Measurements from ENCODE around the gene MICU1. TPM values are rescaled to one million over a fixed set of nuclear protein-coding genes. Genes with fewer than 3 reads are reported as not detected.

The MICU1 gene
- total and polyA plus RNA-seq, 7 donors: 29.4 to 53.5 (median 33.9) TPM

GRCh38 chr10:72426986-72427385, 198.9 kb downstream of the MICU1 start:
- DNase-seq: no peak
- intact Hi-C loops (cut with DNase I): no loop called here
- H3K4me3 ChIP-seq: no peak overlapping the region
- TF ChIP-seq POLR2AphosphoS5 (IDR thresholded peaks at IDR 0.05) (no peak), EP300 (IDR thresholded peaks at IDR 0.05) (no peak), CTCF (IDR thresholded peaks at IDR 0.05) (no peak), POLR2A (IDR thresholded peaks at IDR 0.05) (no peak)
- peaks cover 0 to 9% (median 0%) of the 10 kb centered on the region in 4 donors for H3K36me3 ChIP-seq
- no peaks in the 10 kb centered on the region for H3K4me1 ChIP-seq
- H3K27me3 ChIP-seq: no peaks in the 10 kb centered on the region
- WGBS, 2 donors: 82 to 90% methylated on average over 5 of the region's 5 CpGs
- no peaks in the 10 kb centered on the region for H3K9me3 ChIP-seq
- H3K27ac ChIP-seq: no peak overlapping the region

GRCh38 chr10:72425133-72425532, 200.7 kb downstream of the MICU1 start:
- WGBS, 2 donors: 34 to 74% methylated on average over 3 of the region's 3 CpGs
- Histone ChIP-seq H3K27me3 (no peaks in the 10 kb centered on the region), H3K36me3 (peaks cover 0 to 26% (median 0%) of the 10 kb centered on the region in 4 donors), H3K4me3 (no peak overlapping the region), H3K4me1 (no peaks in the 10 kb centered on the region), H3K27ac (no peak overlapping the region), H3K9me3 (no peaks in the 10 kb centered on the region)
- DNase-seq: no peak
- TF ChIP-seq POLR2A (IDR thresholded peaks at IDR 0.05): no peak
- no peak for TF ChIP-seq EP300 (IDR thresholded peaks at IDR 0.05)
- TF ChIP-seq CTCF (IDR thresholded peaks at IDR 0.05): no peak
- no peak for TF ChIP-seq POLR2AphosphoS5 (IDR thresholded peaks at IDR 0.05)
- intact Hi-C loops (cut with DNase I): no loop called here

- H3K4me1 ChIP-seq: no peaks in the 10 kb centered on the region
- 92 to 96% methylated on average over 1 of the region's 1 CpG for WGBS, 2 donors
- H3K36me3 ChIP-seq: peaks cover 0 to 29% (median 0%) of the 10 kb centered on the region in 4 donors
- no peak overlapping the region for H3K27ac ChIP-seq
- DNase-seq: no peak
- H3K9me3 ChIP-seq: no peaks in the 10 kb centered on the region
- H3K4me3 ChIP-seq: no peak overlapping the region
- H3K27me3 ChIP-seq: no peaks in the 10 kb centered on the region
- TF ChIP-seq POLR2AphosphoS5 (IDR thresholded peaks at IDR 0.05) (no peak), EP300 (IDR thresholded peaks at IDR 0.05) (no peak), CTCF (IDR thresholded peaks at IDR 0.05) (no peak), POLR2A (IDR thresholded peaks at IDR 0.05) (no peak)
- intact Hi-C loops (cut with DNase I): no loop called here
Measured at GRCh38 chr10:72424561-72424960, 201.3 kb downstream of the MICU1 start.

DNA sequence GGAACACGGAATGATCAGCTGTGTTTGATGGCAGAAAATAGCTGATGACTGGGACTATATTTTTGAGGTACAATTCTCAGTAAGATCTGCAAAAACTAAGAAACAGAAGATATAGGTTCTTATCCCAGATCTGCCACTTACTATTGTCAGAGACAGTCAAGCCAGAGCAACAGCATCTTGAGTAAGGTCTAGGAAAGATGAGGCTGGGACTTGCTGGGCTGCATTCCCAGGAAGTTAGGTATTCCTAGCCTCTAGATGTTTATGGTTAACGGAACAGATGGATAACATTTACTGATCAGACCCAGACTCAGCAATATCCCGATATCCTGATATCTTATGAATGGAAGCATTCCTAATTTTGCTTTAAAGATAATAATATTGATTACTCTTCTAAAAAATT, 202.5 kb downstream of the MICU1 start:
- Histone ChIP-seq H3K9me3 (no peaks in the 10 kb centered on the region), H3K36me3 (peaks cover 0 to 29% (median 0%) of the 10 kb centered on the region in 4 donors), H3K4me3 (no peak overlapping the region), H3K4me1 (no peaks in the 10 kb centered on the region), H3K27ac (no peak overlapping the region), H3K27me3 (no peaks in the 10 kb centered on the region)
- intact Hi-C loops (cut with DNase I): no loop called here
- TF ChIP-seq EP300 (IDR thresholded peaks at IDR 0.05) (no peak), POLR2A (IDR thresholded peaks at IDR 0.05) (no peak), CTCF (IDR thresholded peaks at IDR 0.05) (no peak), POLR2AphosphoS5 (IDR thresholded peaks at IDR 0.05) (no peak)
- no peak for DNase-seq
- 97% methylated on average over 3 of the region's 3 CpGs for WGBS, 2 donors

DNA sequence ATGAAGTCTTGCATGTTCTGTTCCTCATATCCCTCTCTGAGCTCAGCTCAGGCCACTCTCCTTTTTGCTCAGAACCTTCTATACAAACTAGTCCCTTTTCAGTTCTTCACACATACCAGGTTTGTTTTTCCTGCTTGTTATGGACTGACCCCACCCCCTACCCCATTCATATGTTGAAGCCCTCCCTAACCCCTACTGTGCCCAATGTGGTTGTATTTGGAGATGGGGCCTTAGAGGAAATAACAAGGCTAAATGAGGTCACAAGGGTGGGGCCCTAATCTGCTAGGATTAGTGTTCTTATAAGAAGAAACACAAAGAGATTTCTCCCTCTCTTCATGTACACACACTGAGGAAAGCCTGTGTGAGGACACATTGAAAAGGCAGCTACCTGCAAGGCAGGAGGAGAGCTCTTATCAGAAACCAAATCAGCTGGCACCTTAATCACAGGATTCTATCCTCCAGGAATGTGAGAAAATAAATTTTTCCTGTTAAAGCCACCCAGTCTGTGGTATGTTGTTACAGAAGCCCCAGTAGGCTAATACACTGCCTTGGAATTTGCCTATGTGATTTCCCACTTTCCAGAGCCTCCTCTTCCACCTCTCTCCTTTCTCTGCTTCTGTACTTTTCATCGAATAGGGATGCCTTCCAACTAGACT, 203.9 kb downstream of the MICU1 start:
- Histone ChIP-seq H3K27me3 (no peaks in the 10 kb centered on the region), H3K9me3 (no peaks in the 10 kb centered on the region), H3K27ac (no peak overlapping the region), H3K4me3 (no peak overlapping the region), H3K36me3 (peaks cover 0 to 29% (median 0%) of the 10 kb centered on the region in 4 donors), H3K4me1 (no peaks in the 10 kb centered on the region)
- no peak for DNase-seq
- TF ChIP-seq EP300 (IDR thresholded peaks at IDR 0.05): no peak
- no peak for TF ChIP-seq POLR2AphosphoS5 (IDR thresholded peaks at IDR 0.05)
- no peak for TF ChIP-seq POLR2A (IDR thresholded peaks at IDR 0.05)
- no peak for TF ChIP-seq CTCF (IDR thresholded peaks at IDR 0.05)
- WGBS, 2 donors: 97 to 98% methylated on average over 1 of the region's 1 CpG
- intact Hi-C loops (cut with DNase I): no loop called here

All from sigmoid colon (tissue), 7 donors.